ENCODE data around the gene POLR2F. TPM values are rescaled to one million over a fixed set of nuclear protein-coding genes. Genes with fewer than 3 reads are reported as not detected.

Gene POLR2F
- total and polyA plus RNA-seq, 11 donors = 60.7 to 218 (median 78.2) TPM

DNA sequence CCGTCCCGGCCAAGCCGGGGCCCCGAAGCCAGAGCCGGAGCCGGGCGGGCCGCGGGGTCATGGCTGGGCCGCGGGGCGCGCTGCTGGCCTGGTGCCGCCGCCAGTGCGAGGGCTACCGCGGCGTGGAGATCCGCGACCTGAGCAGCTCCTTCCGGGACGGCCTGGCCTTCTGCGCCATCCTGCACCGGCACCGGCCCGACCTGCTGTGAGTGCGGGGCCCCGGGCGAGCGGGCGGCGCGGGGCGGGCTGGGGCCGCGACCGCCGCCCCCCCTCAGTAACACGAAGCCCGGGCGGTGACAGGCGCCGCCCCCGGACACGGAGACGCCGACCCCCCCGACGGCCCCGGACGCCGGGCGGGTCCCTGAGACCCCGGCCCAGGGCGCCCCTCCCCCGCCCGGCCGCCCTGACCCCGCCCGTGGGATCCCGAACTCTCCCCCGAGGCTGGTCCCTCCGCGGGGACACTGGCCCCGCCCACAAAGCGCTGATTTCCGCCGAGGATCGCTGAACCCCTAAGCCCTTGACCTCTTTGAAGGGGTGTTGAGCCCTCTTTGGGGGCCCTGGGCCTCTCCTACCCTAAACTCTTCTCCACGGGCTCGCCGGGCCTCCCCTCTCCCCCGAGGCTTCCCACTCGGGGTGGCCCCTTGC, 47.0 kb upstream of the POLR2F start:
- ATAC-seq = peak in 1 of 4 donors; percentile 1
- peak in 1 of 5 donors; percentile 40 for DNase-seq
- Histone ChIP-seq H3K4me1 (peaks cover 0 to 51% (median 26%) of the 10 kb centered on the region in 12 donors), H3K9me3 (no peaks in the 10 kb centered on the region), H3K27ac (peak overlapping the region; percentile 71 to 92 (median 86)), H3K4me3 (peak overlapping the region; percentile 52 to 98 (median 68)), H3K36me3 (no peaks in the 10 kb centered on the region), H3K27me3 (no peaks in the 10 kb centered on the region)
- intact Hi-C loops (cut with DNase I) = loop anchor here in 2 of 10 donors (1.0 to 2.0 kb wide), 2 partner anchors 26 to 28 kb away; no protein-coding TSS in a partner anchor
- 1 to 4% (median 2%) methylated on average over 4 to 75 of the region's 75 CpGs for WGBS, 4 donors
- TF ChIP-seq CTCF (IDR thresholded peaks at IDR 0.05) = no peak
- TF ChIP-seq POLR2A (IDR thresholded peaks at IDR 0.05) = no peak

GRCh38 chr22:37907036-37907954, 46.2 kb upstream of the POLR2F start:
- WGBS, 4 donors = 38 to 53% (median 43%) methylated on average over 18 to 19 of the region's 19 CpGs
- no peak for DNase-seq

GRCh38 chr22:37909766-37910165, 43.7 kb upstream of the POLR2F start:
- Histone ChIP-seq H3K27ac (peak overlapping the region in 1 of 12 donors; percentile 89), H3K36me3 (peaks cover 0 to 23% (median 13%) of the 10 kb centered on the region in 9 donors), H3K9me3 (no peaks in the 10 kb centered on the region), H3K4me1 (peaks cover 0 to 66% (median 31%) of the 10 kb centered on the region in 12 donors), H3K27me3 (no peaks in the 10 kb centered on the region), H3K4me3 (no peak overlapping the region)
- ATAC-seq (no peak), DNase-seq (no peak)
- 67 to 81% (median 78%) methylated on average over 7 of the region's 7 CpGs for WGBS, 4 donors
- intact Hi-C loops (cut with DNase I) = no loop called here
- no peak for TF ChIP-seq POLR2A (IDR thresholded peaks at IDR 0.05)
- no peak for TF ChIP-seq CTCF (IDR thresholded peaks at IDR 0.05)

More at GRCh38 chr22:37907036-37907954, 46.2 kb upstream of the POLR2F start:
- intact Hi-C loops (cut with DNase I) = loop anchor here in 1 of 10 donors (2.0 kb wide), 1 partner anchor 26 kb away; no protein-coding TSS in a partner anchor
- no peak for ATAC-seq
- H3K4me3 ChIP-seq = peak overlapping the region; percentile 52 to 98 (median 68)
- no peaks in the 10 kb centered on the region for H3K9me3 ChIP-seq
- no peak for TF ChIP-seq CTCF (IDR thresholded peaks at IDR 0.05)
- no peak for TF ChIP-seq POLR2A (IDR thresholded peaks at IDR 0.05)
- H3K27ac ChIP-seq = peak overlapping the region; percentile 71 to 92 (median 86)
- no peaks in the 10 kb centered on the region for H3K27me3 ChIP-seq
- peaks cover 0 to 4% (median 0%) of the 10 kb centered on the region in 9 donors for H3K36me3 ChIP-seq
- peaks cover 0 to 56% (median 29%) of the 10 kb centered on the region in 12 donors for H3K4me1 ChIP-seq
